HG03064 (cell line): ENCODE measurements around the gene CHST15.

Experiments
- ATAC-seq: cut with Tn5 transposase; IDR thresholded peaks from one replicate; pipeline ENCODE4 v1.9.1; 2021; ENCODE audit warnings: low read depth; ENCODE audit not compliant: unreplicated experiment

The CHST15 gene

GRCh38 chr10:124092860-124093773 is at the start of gene CHST15:
Gene CHST15, minus strand, starts transcription at chr10:124093598. Its CDS starts 47,386 bp downstream, at chr10:124046212.
- ATAC-seq, result no peak

- ATAC-seq, result no peak
Measured at GRCh38 chr10:124142960-124143359, 49.6 kb upstream of the CHST15 start.

GRCh38 chr10:124142006-124142739 is 48.8 kb upstream of the CHST15 start:
- no peak for ATAC-seq

- no peak for ATAC-seq
Measured at GRCh38 chr10:124138883-124139348, 45.5 kb upstream of the CHST15 start.

- ATAC-seq, result no peak
Measured at GRCh38 chr10:124138195-124138882, 44.9 kb upstream of the CHST15 start.

GRCh38 chr10:124134251-124134893 is 41.0 kb upstream of the CHST15 start:
- no peak for ATAC-seq

GRCh38 chr10:124132876-124133275 is 39.5 kb upstream of the CHST15 start:
- ATAC-seq, result no peak

- no peak for ATAC-seq
Measured at GRCh38 chr10:124132306-124132705, 38.9 kb upstream of the CHST15 start.

- ATAC-seq, result no peak
Measured at GRCh38 chr10:124131172-124131571, 37.8 kb upstream of the CHST15 start.

GRCh38 chr10:124130198-124130900 is 37.0 kb upstream of the CHST15 start:
- no peak for ATAC-seq

- ATAC-seq, result no peak
Measured at GRCh38 chr10:124129471-124129870, 36.1 kb upstream of the CHST15 start.

GRCh38 chr10:124128811-124129145 is 35.4 kb upstream of the CHST15 start:
- ATAC-seq, result no peak

- ATAC-seq, result no peak
Measured at GRCh38 chr10:124127965-124128810, 34.8 kb upstream of the CHST15 start.

- no peak for ATAC-seq
Measured at GRCh38 chr10:124127563-124127962, 34.2 kb upstream of the CHST15 start.

GRCh38 chr10:124126983-124127385 is 33.6 kb upstream of the CHST15 start:
- ATAC-seq, result no peak

- ATAC-seq, result no peak
Measured at GRCh38 chr10:124126145-124126982, 33.0 kb upstream of the CHST15 start.

GRCh38 chr10:124125305-124126116 is 32.1 kb upstream of the CHST15 start:
- no peak for ATAC-seq
